IPS-15b (cell line): Measurements from ENCODE around the gene MET.

Experiments used
- H3K27me3 ChIP-seq: one replicate; pipeline ENCODE4 v1.6.1; 2013; ENCODE audit warnings: low read length; ENCODE audit not compliant: control insufficient read depth, insufficient read depth
- H3K36me3 ChIP-seq: one replicate; pipeline ENCODE4 v1.6.1; 2013; ENCODE audit warnings: low read length; ENCODE audit not compliant: control insufficient read depth, insufficient read depth
- H3K4me1 ChIP-seq: one replicate; pipeline ENCODE4 v1.6.1; 2013; ENCODE audit warnings: mild to moderate bottlenecking, low read length; ENCODE audit not compliant: control insufficient read depth, insufficient read depth
- H3K4me3 ChIP-seq: one replicate; pipeline ENCODE4 v1.5.1; 2013; ENCODE audit warnings: low read depth, low read length
- H3K9ac ChIP-seq: one replicate; pipeline ENCODE4 v1.6.1; 2013; ENCODE audit warnings: low read depth, mild to moderate bottlenecking, low read length
- H3K9me3 ChIP-seq: one replicate; pipeline ENCODE4 v1.6.1; 2013; ENCODE audit warnings: mild to moderate bottlenecking, low read length; ENCODE audit not compliant: control insufficient read depth, insufficient read depth

The MET gene

DNA sequence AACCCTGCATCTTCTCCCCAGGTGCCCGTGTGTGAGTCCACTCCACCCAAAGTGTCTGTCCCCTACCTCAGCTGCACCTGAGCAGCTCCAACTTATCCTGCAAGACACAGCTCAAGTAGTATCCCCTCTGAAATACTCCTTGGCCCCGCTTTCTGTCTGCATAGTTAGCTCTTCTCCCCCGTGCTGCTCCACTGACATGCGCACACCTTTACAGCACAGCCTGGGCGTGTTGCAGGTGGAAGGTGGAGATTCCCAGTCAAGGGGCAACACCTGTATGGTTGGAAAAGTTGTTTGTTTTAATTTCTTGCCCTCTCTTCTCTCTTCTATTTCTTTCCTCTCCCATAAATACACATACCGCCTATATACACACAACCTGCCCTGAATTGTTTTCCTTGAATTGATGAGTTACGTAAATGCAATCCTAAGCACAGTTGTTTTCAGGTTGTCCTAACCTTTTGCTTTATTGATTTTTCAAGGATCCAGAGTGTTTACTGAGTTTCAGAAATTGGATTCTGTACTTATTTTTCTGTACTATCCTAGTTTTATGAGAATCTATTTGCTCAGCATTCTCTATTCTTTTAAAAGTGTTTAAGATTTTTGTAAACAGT, 14.9 kb downstream of the MET start:
- Histone ChIP-seq H3K36me3 (no peaks in the 10 kb centered on the region), H3K9me3 (no peaks in the 10 kb centered on the region), H3K4me1 (peaks cover 20% of the 10 kb centered on the region), H3K9ac (no peak overlapping the region), H3K4me3 (no peak overlapping the region), H3K27me3 (no peaks in the 10 kb centered on the region)

DNA sequence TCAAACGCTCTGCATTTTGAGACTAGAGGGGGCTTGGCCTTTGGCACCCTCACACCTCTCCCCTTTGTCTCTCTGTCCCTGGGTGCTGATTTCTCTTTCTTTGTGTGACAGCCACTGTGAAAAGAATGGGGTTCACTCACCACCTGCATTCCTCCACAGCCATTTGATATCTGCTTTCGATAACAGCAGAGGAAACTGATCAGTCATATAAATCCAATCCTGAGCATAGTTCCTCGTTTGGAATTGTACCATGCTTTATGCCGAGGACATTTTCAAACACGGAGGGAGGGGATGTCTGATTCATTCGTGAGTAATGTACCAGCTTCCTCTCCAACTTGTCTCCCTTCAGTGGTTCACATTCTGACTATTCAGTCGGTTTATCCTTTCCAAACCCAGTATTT, 15.8 kb downstream of the MET start:
- H3K27me3 ChIP-seq = no peaks in the 10 kb centered on the region
- no peak overlapping the region for H3K9ac ChIP-seq
- H3K36me3 ChIP-seq = no peaks in the 10 kb centered on the region
- H3K4me1 ChIP-seq = peaks cover 20% of the 10 kb centered on the region
- H3K9me3 ChIP-seq = no peaks in the 10 kb centered on the region
- no peak overlapping the region for H3K4me3 ChIP-seq

DNA sequence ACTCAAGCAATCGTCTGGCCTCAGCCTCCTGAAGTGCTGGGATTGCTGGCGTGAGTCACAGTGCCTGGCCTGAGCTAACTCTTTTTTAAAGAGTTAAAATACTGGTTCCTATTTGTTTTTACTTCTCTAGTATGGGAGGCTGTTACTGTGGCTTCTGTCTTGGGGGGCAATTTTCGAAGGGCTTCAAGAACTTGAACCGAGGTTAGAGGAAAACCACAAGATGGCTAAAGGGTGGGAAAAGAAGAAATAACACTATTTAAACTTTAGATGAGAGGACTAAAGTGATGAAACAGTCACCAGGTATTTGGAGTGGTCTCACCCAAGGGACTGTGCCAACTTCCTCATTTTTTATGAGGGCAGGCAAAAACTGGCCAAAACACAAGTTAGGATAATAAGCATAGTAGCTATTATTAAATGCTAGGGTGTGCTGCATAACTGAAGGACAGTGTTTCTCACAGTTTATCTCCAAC, 17.8 kb downstream of the MET start:
- Histone ChIP-seq H3K4me1 (peaks cover 20% of the 10 kb centered on the region), H3K27me3 (no peaks in the 10 kb centered on the region), H3K9ac (no peak overlapping the region), H3K9me3 (no peaks in the 10 kb centered on the region), H3K4me3 (no peak overlapping the region), H3K36me3 (no peaks in the 10 kb centered on the region)

DNA sequence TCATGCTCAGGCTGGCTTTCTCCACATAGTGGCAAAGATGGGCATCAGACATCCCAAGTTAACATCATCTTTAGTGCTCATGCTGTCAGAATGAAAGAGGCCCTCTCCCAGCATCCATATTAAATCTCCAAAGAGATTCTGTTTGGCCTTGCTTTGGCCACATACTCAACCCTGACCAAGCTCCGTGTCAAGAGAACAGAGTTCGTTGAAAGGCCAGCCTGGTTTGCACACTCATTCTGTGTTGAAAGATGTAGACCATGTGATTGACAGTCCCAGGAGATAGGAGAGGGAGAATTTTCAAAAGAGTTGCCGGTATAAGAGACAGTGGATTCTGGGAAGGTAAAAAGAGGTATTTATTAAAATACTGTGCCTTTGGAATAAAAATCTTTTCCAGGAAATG, 19.7 kb downstream of the MET start:
- no peak overlapping the region for H3K4me3 ChIP-seq
- peaks cover 16% of the 10 kb centered on the region for H3K4me1 ChIP-seq

DNA sequence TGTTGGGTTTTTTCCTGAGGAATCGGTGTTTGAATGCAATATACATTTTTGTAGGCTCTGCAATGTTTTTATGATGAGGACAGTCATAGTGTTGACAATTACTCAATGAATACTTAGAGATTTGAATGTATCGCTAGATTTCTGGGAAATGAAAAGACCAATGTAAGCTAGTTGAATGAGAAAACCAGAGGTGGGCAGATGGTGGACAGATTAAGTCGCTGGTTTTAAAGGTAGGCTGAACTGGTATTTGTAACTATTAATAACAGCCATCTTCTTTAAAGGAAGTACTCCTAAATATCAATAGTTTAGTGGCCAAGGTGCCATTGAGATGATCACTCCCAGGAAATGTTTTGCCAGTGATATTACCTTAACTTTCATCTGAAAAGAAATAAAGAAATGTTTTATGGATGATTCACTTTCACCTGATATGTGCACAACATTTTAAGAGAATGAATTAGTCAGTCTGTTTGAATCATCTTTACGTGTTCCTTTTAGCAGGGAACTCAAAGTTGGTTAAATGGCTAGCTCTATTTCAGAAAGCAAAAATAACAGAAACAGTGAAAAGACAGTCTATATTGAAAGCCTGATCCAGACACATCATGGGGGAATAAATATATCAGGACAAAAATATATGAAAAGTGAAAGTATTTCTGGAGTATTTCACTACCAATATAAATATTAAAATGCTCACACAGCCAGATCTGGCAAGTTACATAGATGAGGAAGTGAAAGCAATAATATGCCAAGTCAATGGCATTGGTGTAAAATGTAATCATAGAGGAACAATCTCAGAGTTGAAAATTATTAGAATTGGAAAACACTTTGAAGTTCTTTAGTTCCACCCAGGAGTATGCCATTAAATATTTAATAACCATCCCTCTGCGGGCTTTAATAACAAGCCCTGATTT, 20.7 kb downstream of the MET start:
- Histone ChIP-seq H3K9ac (no peak overlapping the region), H3K4me3 (no peak overlapping the region), H3K36me3 (no peaks in the 10 kb centered on the region), H3K27me3 (no peaks in the 10 kb centered on the region), H3K9me3 (no peaks in the 10 kb centered on the region), H3K4me1 (peaks cover 9% of the 10 kb centered on the region)

More for the DNA sequence above, 19.7 kb downstream of the MET start:
- Histone ChIP-seq H3K36me3 (no peaks in the 10 kb centered on the region), H3K27me3 (no peaks in the 10 kb centered on the region), H3K9ac (no peak overlapping the region), H3K9me3 (no peaks in the 10 kb centered on the region)

DNA sequence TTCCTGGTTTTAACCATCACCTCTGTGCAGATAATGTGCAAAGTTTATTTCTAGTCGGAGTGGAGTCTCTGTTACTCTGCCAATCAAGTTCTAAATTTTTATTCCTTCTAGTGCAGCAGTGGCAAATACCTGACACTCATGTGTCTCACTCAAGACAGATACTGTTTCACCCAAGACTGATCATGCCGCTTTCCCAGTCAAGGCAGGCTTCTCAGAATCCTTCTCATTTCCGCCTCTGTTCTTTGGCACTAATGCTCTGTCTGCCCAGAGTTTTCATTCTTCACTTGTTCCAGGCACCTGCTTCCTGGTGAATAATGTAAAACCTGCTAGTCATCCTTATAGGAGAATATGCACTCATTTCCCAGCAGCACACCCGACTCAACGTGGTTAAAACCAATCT, 24.7 kb downstream of the MET start:
- no peak overlapping the region for H3K9ac ChIP-seq
- H3K4me3 ChIP-seq = no peak overlapping the region
- no peaks in the 10 kb centered on the region for H3K4me1 ChIP-seq
- no peaks in the 10 kb centered on the region for H3K36me3 ChIP-seq
- no peaks in the 10 kb centered on the region for H3K9me3 ChIP-seq
- H3K27me3 ChIP-seq = no peaks in the 10 kb centered on the region

DNA sequence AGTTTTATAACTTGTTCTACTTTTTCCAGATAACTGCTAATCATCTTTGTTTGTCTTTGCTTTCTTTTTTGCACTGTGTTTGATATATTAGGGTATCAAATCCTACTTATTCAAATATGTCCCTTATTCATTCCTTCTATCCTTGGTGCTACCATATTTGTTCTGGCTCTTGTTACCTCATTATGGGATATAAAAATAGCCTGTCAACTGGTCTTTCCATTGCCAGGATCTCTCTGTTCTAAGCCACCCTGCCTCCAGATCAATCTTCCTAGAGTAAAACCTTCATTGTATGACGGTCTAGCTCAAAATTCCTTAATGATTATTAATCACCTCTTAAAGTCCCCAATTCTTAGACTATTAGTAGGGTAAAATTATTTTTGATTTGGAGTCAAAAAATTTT, 25.2 kb downstream of the MET start:
- no peaks in the 10 kb centered on the region for H3K9me3 ChIP-seq

DNA sequence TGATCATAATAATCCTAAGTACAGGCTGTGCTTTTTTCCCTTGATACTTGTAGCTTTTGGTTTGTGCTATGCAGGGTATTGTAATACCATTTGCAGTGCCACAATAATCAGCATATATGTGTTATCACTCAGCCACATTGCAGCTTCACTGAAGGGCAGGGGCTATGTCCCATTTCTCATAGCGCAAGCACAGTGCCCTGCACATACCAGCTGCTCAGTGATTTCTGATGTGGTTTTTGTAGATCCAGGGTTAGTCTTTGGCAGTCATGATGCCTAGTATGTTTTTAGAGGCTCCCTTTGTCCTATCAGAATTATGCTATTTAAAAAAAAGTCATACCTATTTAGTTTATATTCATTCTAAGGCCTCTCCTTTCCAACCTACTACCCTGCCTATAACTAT, 25.8 kb downstream of the MET start:
- no peaks in the 10 kb centered on the region for H3K9me3 ChIP-seq
- H3K9ac ChIP-seq = no peak overlapping the region
- H3K4me1 ChIP-seq = no peaks in the 10 kb centered on the region
- H3K4me3 ChIP-seq = no peak overlapping the region
- no peaks in the 10 kb centered on the region for H3K36me3 ChIP-seq
- no peaks in the 10 kb centered on the region for H3K27me3 ChIP-seq

More for the DNA sequence above, 25.2 kb downstream of the MET start:
- no peaks in the 10 kb centered on the region for H3K4me1 ChIP-seq
- H3K27me3 ChIP-seq = no peaks in the 10 kb centered on the region
- H3K36me3 ChIP-seq = no peaks in the 10 kb centered on the region
- no peak overlapping the region for H3K4me3 ChIP-seq
- H3K9ac ChIP-seq = no peak overlapping the region

DNA sequence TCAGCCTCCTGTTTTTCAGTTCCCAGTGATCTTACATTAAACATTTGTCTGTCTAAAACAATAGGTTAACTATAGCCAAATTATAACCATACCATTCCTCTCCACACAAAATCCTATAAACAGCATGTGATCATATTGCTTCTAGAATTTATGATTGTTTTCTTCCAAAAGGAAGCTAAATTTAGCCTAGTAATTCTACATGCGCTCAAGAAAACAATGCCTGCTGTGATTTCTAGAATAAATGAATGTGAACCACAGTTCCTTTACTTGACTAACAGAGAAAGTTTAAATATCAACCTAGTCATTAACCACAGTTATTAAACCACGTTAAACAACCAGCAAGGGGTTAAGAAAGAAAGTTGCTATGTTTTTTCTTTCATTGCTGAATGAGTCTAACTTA, 26.4 kb downstream of the MET start:
- no peaks in the 10 kb centered on the region for H3K9me3 ChIP-seq
- no peak overlapping the region for H3K4me3 ChIP-seq
- H3K36me3 ChIP-seq = no peaks in the 10 kb centered on the region
- H3K9ac ChIP-seq = no peak overlapping the region
- no peaks in the 10 kb centered on the region for H3K27me3 ChIP-seq
- no peaks in the 10 kb centered on the region for H3K4me1 ChIP-seq

DNA sequence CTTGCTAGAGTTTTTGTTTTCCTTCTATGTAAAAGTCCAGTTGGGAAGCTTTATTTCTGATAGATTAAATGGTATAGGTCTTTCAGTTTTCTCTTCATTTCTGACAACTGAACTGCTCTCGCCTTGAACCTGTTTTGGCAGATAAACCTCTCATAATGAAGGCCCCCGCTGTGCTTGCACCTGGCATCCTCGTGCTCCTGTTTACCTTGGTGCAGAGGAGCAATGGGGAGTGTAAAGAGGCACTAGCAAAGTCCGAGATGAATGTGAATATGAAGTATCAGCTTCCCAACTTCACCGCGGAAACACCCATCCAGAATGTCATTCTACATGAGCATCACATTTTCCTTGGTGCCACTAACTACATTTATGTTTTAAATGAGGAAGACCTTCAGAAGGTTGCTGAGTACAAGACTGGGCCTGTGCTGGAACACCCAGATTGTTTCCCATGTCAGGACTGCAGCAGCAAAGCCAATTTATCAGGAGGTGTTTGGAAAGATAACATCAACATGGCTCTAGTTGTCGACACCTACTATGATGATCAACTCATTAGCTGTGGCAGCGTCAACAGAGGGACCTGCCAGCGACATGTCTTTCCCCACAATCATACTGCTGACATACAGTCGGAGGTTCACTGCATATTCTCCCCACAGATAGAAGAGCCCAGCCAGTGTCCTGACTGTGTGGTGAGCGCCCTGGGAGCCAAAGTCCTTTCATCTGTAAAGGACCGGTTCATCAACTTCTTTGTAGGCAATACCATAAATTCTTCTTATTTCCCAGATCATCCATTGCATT, 27.1 kb downstream of the MET start:
- H3K9ac ChIP-seq = no peak overlapping the region
- H3K4me3 ChIP-seq = no peak overlapping the region
- H3K36me3 ChIP-seq = no peaks in the 10 kb centered on the region
- no peaks in the 10 kb centered on the region for H3K4me1 ChIP-seq
- no peaks in the 10 kb centered on the region for H3K27me3 ChIP-seq
- H3K9me3 ChIP-seq = no peaks in the 10 kb centered on the region

DNA sequence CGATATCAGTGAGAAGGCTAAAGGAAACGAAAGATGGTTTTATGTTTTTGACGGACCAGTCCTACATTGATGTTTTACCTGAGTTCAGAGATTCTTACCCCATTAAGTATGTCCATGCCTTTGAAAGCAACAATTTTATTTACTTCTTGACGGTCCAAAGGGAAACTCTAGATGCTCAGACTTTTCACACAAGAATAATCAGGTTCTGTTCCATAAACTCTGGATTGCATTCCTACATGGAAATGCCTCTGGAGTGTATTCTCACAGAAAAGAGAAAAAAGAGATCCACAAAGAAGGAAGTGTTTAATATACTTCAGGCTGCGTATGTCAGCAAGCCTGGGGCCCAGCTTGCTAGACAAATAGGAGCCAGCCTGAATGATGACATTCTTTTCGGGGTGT, 27.7 kb downstream of the MET start:
- Histone ChIP-seq H3K4me3 (no peak overlapping the region), H3K9ac (no peak overlapping the region), H3K27me3 (no peaks in the 10 kb centered on the region), H3K36me3 (no peaks in the 10 kb centered on the region), H3K4me1 (no peaks in the 10 kb centered on the region), H3K9me3 (no peaks in the 10 kb centered on the region)
